HepG2 (cell line): ENCODE measurements around the gene TEDC2. TPM values are rescaled to one million over a fixed set of nuclear protein-coding genes. Genes with fewer than 3 reads are reported as not detected.

ENCODE experiments used
- CAMTA2 ChIP-seq: sonication (generic); formaldehyde crosslinking; IDR thresholded peaks from 2 replicates; pipeline ENCODE4 v1.4.0; 2020; ENCODE audit warnings: mild to moderate bottlenecking, missing genetic modification reagents, borderline replicate concordance
- ESRRA ChIP-seq: sonication (generic); formaldehyde crosslinking; IDR thresholded peaks from 2 replicates; pipeline ENCODE4 v1.5.1; 2020; ENCODE audit warnings: mild to moderate bottlenecking, low read depth, missing genetic modification reagents
- HOXA3 ChIP-seq: sonication (generic); formaldehyde crosslinking; IDR thresholded peaks from 2 replicates; pipeline ENCODE4 v1.5.0; 2020; ENCODE audit warnings: missing genetic modification reagents
- JUN ChIP-seq: sonication (generic); formaldehyde crosslinking; IDR thresholded peaks from 2 replicates; pipeline ENCODE4 v1.4.0; 2020; ENCODE audit warnings: mild to moderate bottlenecking, missing genetic modification reagents
- NCOA1 ChIP-seq: sonication (generic); formaldehyde crosslinking; IDR thresholded peaks from 2 replicates; pipeline ENCODE4 v1.9.0; 2021; ENCODE audit warnings: missing genetic modification reagents
- RBAK ChIP-seq: sonication (generic); formaldehyde crosslinking; IDR thresholded peaks from 2 replicates; pipeline ENCODE4 v1.5.1; 2020; ENCODE audit warnings: mild to moderate bottlenecking, missing genetic modification reagents
- REXO4 ChIP-seq: sonication (generic); formaldehyde crosslinking; IDR thresholded peaks from 2 replicates; pipeline ENCODE4 v1.8.0; 2022; ENCODE audit warnings: missing genetic modification reagents, mild to moderate bottlenecking, borderline replicate concordance
- RXRB ChIP-seq: IDR thresholded peaks from 2 replicates; pipeline ENCODE4 v1.6.1; 2016; ENCODE audit warnings: borderline replicate concordance, missing genetic modification reagents, missing compliant biosample characterization
- SALL1 ChIP-seq: sonication (generic); formaldehyde crosslinking; IDR thresholded peaks from 2 replicates; pipeline ENCODE4 v1.8.0; 2022; ENCODE audit warnings: mild to moderate bottlenecking, missing genetic modification reagents
- SNAPC2 ChIP-seq: sonication (generic); formaldehyde crosslinking; IDR thresholded peaks from 2 replicates; pipeline ENCODE4 v1.8.1; 2022; ENCODE audit warnings: mild to moderate bottlenecking, missing genetic modification reagents
- ZNF256 ChIP-seq: sonication (generic); formaldehyde crosslinking; conservative IDR thresholded peaks from 2 replicates; pipeline ENCODE4 v1.4.0; 2020; ENCODE audit warnings: missing genetic modification reagents
- ZNF264 ChIP-seq: sonication (generic); formaldehyde crosslinking; IDR thresholded peaks from 2 replicates; pipeline ENCODE4 v1.4.0; 2020; ENCODE audit warnings: missing genetic modification reagents
- ZNF44 ChIP-seq: sonication (generic); formaldehyde crosslinking; IDR thresholded peaks from 2 replicates; pipeline ENCODE4 v1.5.1; 2020; ENCODE audit warnings: mild to moderate bottlenecking, missing genetic modification reagents
- ZNF468 ChIP-seq: sonication (generic); formaldehyde crosslinking; IDR thresholded peaks from 2 replicates; pipeline ENCODE4 v1.8.0; 2022; ENCODE audit warnings: mild to moderate bottlenecking, moderate library complexity, missing genetic modification reagents
- polyA plus RNA-seq, 8 experiments: library from polyadenylated mRNA; depleted of rRNA in 3 of 8; stranded (reverse) in 7 of 8; unstranded in 1 of 8; fragments of >200 nt; fragmentation: Illumina TruSeq in 4 of 8; extraction: Trizol in 4 of 8; gene quantifications; 2 replicates each; pipeline versions ENCODE4 v1.2.1 to v1.2.3, GENCODE V29; 2011 to 2016; ENCODE audit warnings: low read depth in 4 of 8, missing spikeins in 1 of 8, mixed read lengths in 1 of 8; ENCODE audit not compliant: insufficient read depth in 1 of 8
- total RNA-seq, 5 experiments: library from RNA; depleted of rRNA; stranded (reverse); fragments of >200 nt; fragmentation: Illumina TruSeq; extraction: Trizol; gene quantifications; 2 replicates each; pipeline ENCODE4 v1.2.3, GENCODE V29; 2016; ENCODE audit warnings: low read depth in 1 of 5
- TF ChIP-seq, protein P1 (sequence below): sonication (generic); formaldehyde crosslinking; IDR thresholded peaks from 2 replicates; pipeline ENCODE4 v1.4.0; 2020; ENCODE audit warnings: mild to moderate bottlenecking, missing genetic modification reagents, borderline replicate concordance
- TF ChIP-seq, protein P2 (sequence below): sonication (generic); formaldehyde crosslinking; IDR thresholded peaks from 2 replicates; pipeline ENCODE4 v1.4.0; 2020; ENCODE audit warnings: missing genetic modification reagents, mild to moderate bottlenecking, borderline replicate concordance
- TF ChIP-seq, protein P3 (sequence below): sonication (generic); formaldehyde crosslinking; conservative IDR thresholded peaks from 2 replicates; pipeline ENCODE4 v1.5.0; 2020; ENCODE audit warnings: missing genetic modification reagents
- TF ChIP-seq, protein P4 (sequence below): sonication (generic); formaldehyde crosslinking; IDR thresholded peaks from 2 replicates; pipeline ENCODE4 v1.9.0; 2022; ENCODE audit warnings: low read depth, missing genetic modification reagents
- TF ChIP-seq, protein P5 (sequence below): sonication (generic); formaldehyde crosslinking; IDR thresholded peaks from 2 replicates; pipeline ENCODE4 v1.4.0; 2020; ENCODE audit warnings: missing genetic modification reagents

The TEDC2 gene
- total and polyA plus RNA-seq, 2 of the 13 experiments (the other 11 are each of a cell fraction or from before 2014, with no cell fraction given): 6.2 to 24.4 TPM

DNA sequence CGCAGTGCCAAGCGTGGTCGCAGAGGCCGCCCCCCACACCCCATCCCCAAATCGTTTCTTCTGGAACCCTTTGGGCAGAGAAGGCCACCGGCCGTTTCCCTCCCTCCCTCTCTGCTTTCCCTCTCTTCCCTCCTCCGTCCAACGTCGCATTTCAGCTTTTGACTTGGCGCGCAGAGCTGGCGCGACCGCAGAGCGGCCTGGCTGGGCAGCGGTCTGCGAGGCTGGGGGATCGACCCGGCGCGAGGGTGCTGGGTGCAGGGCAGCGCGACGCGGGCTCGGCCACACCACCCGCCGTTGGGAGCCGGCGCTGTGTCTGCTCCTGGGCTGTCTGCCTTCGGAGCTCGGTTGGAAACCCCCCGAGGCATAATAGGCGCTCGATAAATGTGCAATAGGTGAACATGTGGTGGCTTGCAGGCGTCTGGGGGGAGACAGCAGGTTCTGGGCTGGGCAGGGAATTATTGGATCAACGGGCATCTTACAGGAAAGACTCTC lies 8.4 kb downstream of the TEDC2 start (continued):
- no peak for TF ChIP-seq ZNF256
- TF ChIP-seq, protein P1, sequence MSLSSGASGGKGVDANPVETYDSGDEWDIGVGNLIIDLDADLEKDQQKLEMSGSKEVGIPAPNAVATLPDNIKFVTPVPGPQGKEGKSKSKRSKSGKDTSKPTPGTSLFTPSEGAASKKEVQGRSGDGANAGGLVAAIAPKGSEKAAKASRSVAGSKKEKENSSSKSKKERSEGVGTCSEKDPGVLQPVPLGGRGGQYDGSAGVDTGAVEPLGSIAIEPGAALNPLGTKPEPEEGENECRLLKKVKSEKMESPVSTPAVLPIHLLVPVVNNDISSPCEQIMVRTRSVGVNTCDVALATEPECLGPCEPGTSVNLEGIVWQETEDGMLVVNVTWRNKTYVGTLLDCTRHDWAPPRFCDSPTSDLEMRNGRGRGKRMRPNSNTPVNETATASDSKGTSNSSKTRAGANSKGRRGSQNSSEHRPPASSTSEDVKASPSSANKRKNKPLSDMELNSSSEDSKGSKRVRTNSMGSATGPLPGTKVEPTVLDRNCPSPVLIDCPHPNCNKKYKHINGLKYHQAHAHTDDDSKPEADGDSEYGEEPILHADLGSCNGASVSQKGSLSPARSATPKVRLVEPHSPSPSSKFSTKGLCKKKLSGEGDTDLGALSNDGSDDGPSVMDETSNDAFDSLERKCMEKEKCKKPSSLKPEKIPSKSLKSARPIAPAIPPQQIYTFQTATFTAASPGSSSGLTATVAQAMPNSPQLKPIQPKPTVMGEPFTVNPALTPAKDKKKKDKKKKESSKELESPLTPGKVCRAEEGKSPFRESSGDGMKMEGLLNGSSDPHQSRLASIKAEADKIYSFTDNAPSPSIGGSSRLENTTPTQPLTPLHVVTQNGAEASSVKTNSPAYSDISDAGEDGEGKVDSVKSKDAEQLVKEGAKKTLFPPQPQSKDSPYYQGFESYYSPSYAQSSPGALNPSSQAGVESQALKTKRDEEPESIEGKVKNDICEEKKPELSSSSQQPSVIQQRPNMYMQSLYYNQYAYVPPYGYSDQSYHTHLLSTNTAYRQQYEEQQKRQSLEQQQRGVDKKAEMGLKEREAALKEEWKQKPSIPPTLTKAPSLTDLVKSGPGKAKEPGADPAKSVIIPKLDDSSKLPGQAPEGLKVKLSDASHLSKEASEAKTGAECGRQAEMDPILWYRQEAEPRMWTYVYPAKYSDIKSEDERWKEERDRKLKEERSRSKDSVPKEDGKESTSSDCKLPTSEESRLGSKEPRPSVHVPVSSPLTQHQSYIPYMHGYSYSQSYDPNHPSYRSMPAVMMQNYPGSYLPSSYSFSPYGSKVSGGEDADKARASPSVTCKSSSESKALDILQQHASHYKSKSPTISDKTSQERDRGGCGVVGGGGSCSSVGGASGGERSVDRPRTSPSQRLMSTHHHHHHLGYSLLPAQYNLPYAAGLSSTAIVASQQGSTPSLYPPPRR: no peak
- TF ChIP-seq, protein P2, sequence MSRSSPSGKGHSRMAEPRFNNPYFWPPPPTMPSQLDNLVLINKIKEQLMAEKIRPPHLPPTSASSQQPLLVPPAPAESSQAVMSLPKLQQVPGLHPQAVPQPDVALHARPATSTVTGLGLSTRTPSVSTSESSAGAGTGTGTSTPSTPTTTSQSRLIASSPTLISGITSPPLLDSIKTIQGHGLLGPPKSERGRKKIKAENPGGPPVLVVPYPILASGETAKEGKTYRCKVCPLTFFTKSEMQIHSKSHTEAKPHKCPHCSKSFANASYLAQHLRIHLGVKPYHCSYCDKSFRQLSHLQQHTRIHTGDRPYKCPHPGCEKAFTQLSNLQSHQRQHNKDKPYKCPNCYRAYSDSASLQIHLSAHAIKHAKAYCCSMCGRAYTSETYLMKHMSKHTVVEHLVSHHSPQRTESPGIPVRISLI (CRISPR knock-in tag): no peak
- no peak for TF ChIP-seq RBAK (CRISPR knock-in tag)
- TF ChIP-seq, protein P3, sequence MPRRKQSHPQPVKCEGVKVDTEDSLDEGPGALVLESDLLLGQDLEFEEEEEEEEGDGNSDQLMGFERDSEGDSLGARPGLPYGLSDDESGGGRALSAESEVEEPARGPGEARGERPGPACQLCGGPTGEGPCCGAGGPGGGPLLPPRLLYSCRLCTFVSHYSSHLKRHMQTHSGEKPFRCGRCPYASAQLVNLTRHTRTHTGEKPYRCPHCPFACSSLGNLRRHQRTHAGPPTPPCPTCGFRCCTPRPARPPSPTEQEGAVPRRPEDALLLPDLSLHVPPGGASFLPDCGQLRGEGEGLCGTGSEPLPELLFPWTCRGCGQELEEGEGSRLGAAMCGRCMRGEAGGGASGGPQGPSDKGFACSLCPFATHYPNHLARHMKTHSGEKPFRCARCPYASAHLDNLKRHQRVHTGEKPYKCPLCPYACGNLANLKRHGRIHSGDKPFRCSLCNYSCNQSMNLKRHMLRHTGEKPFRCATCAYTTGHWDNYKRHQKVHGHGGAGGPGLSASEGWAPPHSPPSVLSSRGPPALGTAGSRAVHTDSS (CRISPR knock-in tag): no peak
- TF ChIP-seq, protein P4, sequence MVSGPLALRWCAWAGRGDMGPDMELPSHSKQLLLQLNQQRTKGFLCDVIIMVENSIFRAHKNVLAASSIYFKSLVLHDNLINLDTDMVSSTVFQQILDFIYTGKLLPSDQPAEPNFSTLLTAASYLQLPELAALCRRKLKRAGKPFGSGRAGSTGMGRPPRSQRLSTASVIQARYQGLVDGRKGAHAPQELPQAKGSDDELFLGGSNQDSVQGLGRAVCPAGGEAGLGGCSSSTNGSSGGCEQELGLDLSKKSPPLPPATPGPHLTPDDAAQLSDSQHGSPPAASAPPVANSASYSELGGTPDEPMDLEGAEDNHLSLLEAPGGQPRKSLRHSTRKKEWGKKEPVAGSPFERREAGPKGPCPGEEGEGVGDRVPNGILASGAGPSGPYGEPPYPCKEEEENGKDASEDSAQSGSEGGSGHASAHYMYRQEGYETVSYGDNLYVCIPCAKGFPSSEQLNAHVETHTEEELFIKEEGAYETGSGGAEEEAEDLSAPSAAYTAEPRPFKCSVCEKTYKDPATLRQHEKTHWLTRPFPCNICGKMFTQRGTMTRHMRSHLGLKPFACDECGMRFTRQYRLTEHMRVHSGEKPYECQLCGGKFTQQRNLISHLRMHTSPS: no peak
- no peak for TF ChIP-seq REXO4
- TF ChIP-seq SNAPC2: no peak
- TF ChIP-seq HOXA3 (CRISPR knock-in tag): no peak
- no peak for TF ChIP-seq RXRB (CRISPR knock-in tag)
- no peak for TF ChIP-seq NCOA1 (CRISPR knock-in tag)
- peak; percentile 40; the same call in 1 of the 2 replicates for TF ChIP-seq SALL1 (CRISPR knock-in tag)
- no peak for TF ChIP-seq CAMTA2 (CRISPR knock-in tag)
- TF ChIP-seq ESRRA (CRISPR knock-in tag): no peak
- no peak for TF ChIP-seq JUN
- no peak for TF ChIP-seq ZNF44 (CRISPR knock-in tag)
- no peak for TF ChIP-seq ZNF468
- TF ChIP-seq, protein P5, sequence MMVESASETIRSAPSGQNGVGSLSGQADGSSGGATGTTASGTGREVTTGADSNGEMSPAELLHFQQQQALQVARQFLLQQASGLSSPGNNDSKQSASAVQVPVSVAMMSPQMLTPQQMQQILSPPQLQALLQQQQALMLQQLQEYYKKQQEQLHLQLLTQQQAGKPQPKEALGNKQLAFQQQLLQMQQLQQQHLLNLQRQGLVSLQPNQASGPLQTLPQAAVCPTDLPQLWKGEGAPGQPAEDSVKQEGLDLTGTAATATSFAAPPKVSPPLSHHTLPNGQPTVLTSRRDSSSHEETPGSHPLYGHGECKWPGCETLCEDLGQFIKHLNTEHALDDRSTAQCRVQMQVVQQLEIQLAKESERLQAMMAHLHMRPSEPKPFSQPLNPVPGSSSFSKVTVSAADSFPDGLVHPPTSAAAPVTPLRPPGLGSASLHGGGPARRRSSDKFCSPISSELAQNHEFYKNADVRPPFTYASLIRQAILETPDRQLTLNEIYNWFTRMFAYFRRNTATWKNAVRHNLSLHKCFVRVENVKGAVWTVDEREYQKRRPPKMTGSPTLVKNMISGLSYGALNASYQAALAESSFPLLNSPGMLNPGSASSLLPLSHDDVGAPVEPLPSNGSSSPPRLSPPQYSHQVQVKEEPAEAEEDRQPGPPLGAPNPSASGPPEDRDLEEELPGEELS (CRISPR knock-in tag): no peak
- no peak for TF ChIP-seq ZNF264 (CRISPR knock-in tag)
